H1 (cell line): ENCODE measurements around the gene DHDDS. TPM values are rescaled to one million over a fixed set of nuclear protein-coding genes. Genes with fewer than 3 reads are reported as not detected.

ENCODE experiments used
- BACH1 ChIP-seq: IDR thresholded peaks from 2 replicates; pipeline ENCODE4 v1.6.1; 2012; ENCODE audit warnings: low read length, improper control_type of control experiment
- EGR1 ChIP-seq: IDR thresholded peaks from 2 replicates; pipeline ENCODE4 v1.6.1; 2011; ENCODE audit warnings: low read depth, low read length, borderline replicate concordance
- EP300 ChIP-seq, 2 experiments: IDR thresholded peaks; 1 replicate in 1 of 2; 2 replicates in 1 of 2; pipeline ENCODE4 v1.6.1; 2011 to 2012; ENCODE audit warnings: low read depth in 2 of 2, low read length in 2 of 2, mild to moderate bottlenecking in 2 of 2, borderline replicate concordance in 1 of 2, inconsistent platforms in 1 of 2, moderate library complexity in 1 of 2
- RXRA ChIP-seq: IDR thresholded peaks from 2 replicates; pipeline ENCODE4 v1.6.1; 2011; ENCODE audit warnings: low read depth, mild to moderate bottlenecking, low read length, moderate library complexity; ENCODE audit not compliant: insufficient read depth
- polyA plus RNA-seq, 7 experiments: library from polyadenylated mRNA; depleted of rRNA in 3 of 7; stranded (reverse) in 5 of 7; unstranded in 2 of 7; fragments of >200 nt in 5 of 7; fragments of 200-250 nt in 2 of 7; gene quantifications; 1 replicate in 5 of 7; 2 replicates in 1 of 7; 4 replicates in 1 of 7; pipeline versions ENCODE4 v1.2.1 to v1.2.3, GENCODE V29; 2011 to 2013; ENCODE audit warnings: missing spikeins in 2 of 7, mixed read lengths in 2 of 7
- total RNA-seq: library from RNA; stranded (reverse); fragmentation: NEBNext Ultra II Directional; extraction: Animal tissue kit (Norgen Biotek cat#: 25700); gene quantifications from 2 replicates; pipeline ENCODE4 v1.2.1, GENCODE V29; 2021

Gene DHDDS
- total and polyA plus RNA-seq, 2 of the 8 experiments (the other 6 are each of a cell fraction or from before 2014, with no cell fraction given), result 28.3 to 44.6 TPM

GRCh38 chr1:26490155-26490554 lies 58.0 kb downstream of the DHDDS start (continued):
- TF ChIP-seq BACH1 (no peak), EP300 (IDR thresholded peaks at IDR 0.05; ENCODE audit: borderline replicate concordance in 1 of 2, low read depth in 2 of 2, low read length in 2 of 2) (no peak), RXRA (no peak), EGR1 (no peak)
